ENCODE results near the gene PHLDA1.

Gene PHLDA1

DNA sequence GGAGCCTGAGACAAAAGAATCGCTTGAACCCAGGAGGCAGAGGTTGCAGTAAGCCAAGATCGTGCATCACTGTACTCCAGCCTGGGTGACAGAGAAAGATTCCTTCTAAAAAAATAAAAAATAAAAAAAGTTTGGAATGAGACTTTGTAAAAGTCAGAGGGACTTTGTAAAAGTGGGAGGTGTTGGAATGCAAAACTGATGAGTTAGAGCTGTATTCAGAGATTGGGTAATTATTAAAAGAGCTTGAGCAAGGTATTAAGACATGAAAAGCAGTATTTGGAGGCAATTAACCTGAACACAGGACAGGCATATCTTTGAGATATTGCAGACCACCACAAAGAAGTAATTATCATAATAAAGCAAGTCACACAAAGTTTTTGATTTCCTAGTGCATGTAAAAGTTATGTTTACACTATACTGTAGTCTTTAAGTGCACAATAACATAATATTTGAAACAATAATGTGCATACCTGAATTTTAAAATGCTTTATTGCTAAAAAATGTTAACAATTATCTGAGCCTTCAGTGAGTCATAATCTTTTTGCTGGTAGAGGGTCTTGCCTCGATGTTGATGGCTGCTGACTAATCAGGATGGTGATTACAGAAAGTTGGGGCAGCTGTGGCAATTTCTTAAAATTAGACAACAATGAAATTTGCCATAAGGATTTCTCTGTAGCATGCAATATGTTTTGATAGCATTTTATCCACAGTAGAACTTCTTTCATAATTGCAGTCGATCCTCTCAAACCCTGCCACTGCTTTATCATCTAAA is 33.1 kb downstream of the PHLDA1 start:
- Histone ChIP-seq H3K27ac (ENCODE audit: low read depth, low read length, poor library complexity, severe bottlenecking) (no peak overlapping the region), H3K27me3 (ENCODE audit: insufficient read depth, low read length) (no peaks in the 10 kb centered on the region), H3K4me2 (ENCODE audit: low read length) (no peak overlapping the region)

DNA sequence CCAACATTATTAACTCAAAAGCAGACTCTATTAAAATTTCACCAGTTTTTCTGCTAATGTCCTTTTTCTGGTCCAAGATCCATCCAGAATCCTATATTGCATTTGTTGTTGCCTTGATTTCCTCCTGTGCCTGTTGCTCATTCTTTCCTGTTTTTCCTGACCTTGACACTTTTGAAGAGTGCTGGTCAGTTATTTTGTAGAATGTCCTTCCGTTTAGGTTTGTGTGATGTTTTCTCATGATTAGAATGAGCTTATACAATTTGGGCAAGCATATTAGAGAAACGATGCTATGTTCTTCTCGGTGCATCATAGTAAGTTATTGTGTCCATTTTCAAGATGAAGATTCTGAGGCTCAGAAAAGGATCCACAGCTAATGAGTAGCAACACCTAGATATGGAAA is 33.9 kb downstream of the PHLDA1 start:
- no peak for TF ChIP-seq EZH2 (IDR thresholded peaks at IDR 0.05; ENCODE audit: borderline replicate concordance, low read length)
- TF ChIP-seq, protein P1, sequence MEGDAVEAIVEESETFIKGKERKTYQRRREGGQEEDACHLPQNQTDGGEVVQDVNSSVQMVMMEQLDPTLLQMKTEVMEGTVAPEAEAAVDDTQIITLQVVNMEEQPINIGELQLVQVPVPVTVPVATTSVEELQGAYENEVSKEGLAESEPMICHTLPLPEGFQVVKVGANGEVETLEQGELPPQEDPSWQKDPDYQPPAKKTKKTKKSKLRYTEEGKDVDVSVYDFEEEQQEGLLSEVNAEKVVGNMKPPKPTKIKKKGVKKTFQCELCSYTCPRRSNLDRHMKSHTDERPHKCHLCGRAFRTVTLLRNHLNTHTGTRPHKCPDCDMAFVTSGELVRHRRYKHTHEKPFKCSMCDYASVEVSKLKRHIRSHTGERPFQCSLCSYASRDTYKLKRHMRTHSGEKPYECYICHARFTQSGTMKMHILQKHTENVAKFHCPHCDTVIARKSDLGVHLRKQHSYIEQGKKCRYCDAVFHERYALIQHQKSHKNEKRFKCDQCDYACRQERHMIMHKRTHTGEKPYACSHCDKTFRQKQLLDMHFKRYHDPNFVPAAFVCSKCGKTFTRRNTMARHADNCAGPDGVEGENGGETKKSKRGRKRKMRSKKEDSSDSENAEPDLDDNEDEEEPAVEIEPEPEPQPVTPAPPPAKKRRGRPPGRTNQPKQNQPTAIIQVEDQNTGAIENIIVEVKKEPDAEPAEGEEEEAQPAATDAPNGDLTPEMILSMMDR (IDR thresholded peaks at IDR 0.05; ENCODE audit: low read length) = no peak
- Histone ChIP-seq H3F3A (ENCODE audit: insufficient read depth, low read length) (no peaks in the 10 kb centered on the region), H3K79me2 (ENCODE audit: insufficient read depth, low read length) (no peaks in the 10 kb centered on the region), H3K9me3 (ENCODE audit: low read length) (no peaks in the 10 kb centered on the region), H3K4me3 (ENCODE audit: low read depth, low read length, poor library complexity, severe bottlenecking) (no peak overlapping the region), H3K9ac (ENCODE audit: low read length) (no peak overlapping the region), H3K4me1 (ENCODE audit: insufficient read depth, low read length, severe bottlenecking) (no peaks in the 10 kb centered on the region), H3K27me3 (ENCODE audit: insufficient read depth, low read length) (no peaks in the 10 kb centered on the region), H3K36me3 (ENCODE audit: insufficient read depth, low read length) (no peaks in the 10 kb centered on the region), H2AFZ (ENCODE audit: low read length) (no peak overlapping the region), H4K20me1 (ENCODE audit: insufficient read depth, low read length) (no peaks in the 10 kb centered on the region), H3K27ac (ENCODE audit: low read depth, low read length, poor library complexity, severe bottlenecking) (no peak overlapping the region), H3K4me2 (ENCODE audit: low read length) (no peak overlapping the region), H3K9me2 (ENCODE audit: low read depth, low read length) (no peaks in the 10 kb centered on the region)

More for the DNA sequence above, 33.1 kb downstream of the PHLDA1 start:
- Histone ChIP-seq H3K9ac (ENCODE audit: low read length) (no peak overlapping the region), H2AFZ (ENCODE audit: low read length) (no peak overlapping the region), H3K4me1 (ENCODE audit: insufficient read depth, low read length, severe bottlenecking) (no peaks in the 10 kb centered on the region), H3F3A (ENCODE audit: insufficient read depth, low read length) (no peaks in the 10 kb centered on the region), H3K4me3 (ENCODE audit: low read depth, low read length, poor library complexity, severe bottlenecking) (no peak overlapping the region), H3K79me2 (ENCODE audit: insufficient read depth, low read length) (no peaks in the 10 kb centered on the region), H3K9me2 (ENCODE audit: low read depth, low read length) (no peaks in the 10 kb centered on the region), H3K36me3 (ENCODE audit: insufficient read depth, low read length) (no peaks in the 10 kb centered on the region), H4K20me1 (ENCODE audit: insufficient read depth, low read length) (no peaks in the 10 kb centered on the region), H3K9me3 (ENCODE audit: low read length) (no peaks in the 10 kb centered on the region)
- no peak for TF ChIP-seq EZH2 (IDR thresholded peaks at IDR 0.05; ENCODE audit: borderline replicate concordance, low read length)
- TF ChIP-seq, protein P1 (IDR thresholded peaks at IDR 0.05; ENCODE audit: low read length) = no peak

DNA sequence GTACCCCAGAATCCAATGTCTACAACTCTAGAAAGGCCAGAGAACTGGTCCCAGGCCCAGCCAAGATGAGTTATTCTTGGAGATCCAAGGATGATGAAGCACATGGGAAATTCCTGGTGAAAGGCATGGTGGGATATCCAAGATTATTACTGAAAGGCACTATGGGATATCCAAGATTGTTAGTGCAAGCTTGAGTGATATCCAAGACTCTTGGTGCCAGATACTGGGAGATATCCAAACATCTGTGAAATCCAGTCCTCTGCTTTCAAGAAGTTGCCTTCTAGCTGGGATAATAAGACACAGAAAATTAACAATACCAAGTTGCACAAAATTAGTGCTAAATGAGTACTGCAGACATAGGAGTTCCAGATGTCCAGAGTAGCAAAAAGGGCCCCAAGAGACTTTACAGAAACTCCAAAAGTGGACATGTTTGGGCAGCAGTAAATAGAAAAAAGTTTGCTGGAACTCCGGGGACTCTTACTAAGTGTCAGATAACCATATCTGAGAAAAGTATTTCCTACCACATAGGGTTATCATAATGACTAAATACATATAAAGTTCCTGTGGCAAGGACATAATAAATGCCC is 34.6 kb downstream of the PHLDA1 start:
- TF ChIP-seq, protein P1 (IDR thresholded peaks at IDR 0.05; ENCODE audit: low read length) = no peak
- no peak for TF ChIP-seq EZH2 (IDR thresholded peaks at IDR 0.05; ENCODE audit: borderline replicate concordance, low read length)
- Histone ChIP-seq H3K9ac (ENCODE audit: low read length) (no peak overlapping the region), H4K20me1 (ENCODE audit: insufficient read depth, low read length) (no peaks in the 10 kb centered on the region), H3K4me1 (ENCODE audit: insufficient read depth, low read length, severe bottlenecking) (no peaks in the 10 kb centered on the region), H3K79me2 (ENCODE audit: insufficient read depth, low read length) (no peaks in the 10 kb centered on the region), H3K36me3 (ENCODE audit: insufficient read depth, low read length) (no peaks in the 10 kb centered on the region), H3K4me3 (ENCODE audit: low read depth, low read length, poor library complexity, severe bottlenecking) (no peak overlapping the region), H3K9me2 (ENCODE audit: low read depth, low read length) (no peaks in the 10 kb centered on the region), H3F3A (ENCODE audit: insufficient read depth, low read length) (no peaks in the 10 kb centered on the region), H3K4me2 (ENCODE audit: low read length) (no peak overlapping the region), H3K27me3 (ENCODE audit: insufficient read depth, low read length) (no peaks in the 10 kb centered on the region), H3K27ac (ENCODE audit: low read depth, low read length, poor library complexity, severe bottlenecking) (no peak overlapping the region), H3K9me3 (ENCODE audit: low read length) (no peaks in the 10 kb centered on the region), H2AFZ (ENCODE audit: low read length) (no peak overlapping the region)

All from OCI-LY1 (cell line).